ENCODE measurements around the gene DENND1A. TPM values are rescaled to one million over a fixed set of nuclear protein-coding genes. Genes with fewer than 3 reads are reported as not detected.

DENND1A gene
- total and polyA plus RNA-seq, 4 donors, result 7.9 to 22.0 (median 13.9) TPM

DNA sequence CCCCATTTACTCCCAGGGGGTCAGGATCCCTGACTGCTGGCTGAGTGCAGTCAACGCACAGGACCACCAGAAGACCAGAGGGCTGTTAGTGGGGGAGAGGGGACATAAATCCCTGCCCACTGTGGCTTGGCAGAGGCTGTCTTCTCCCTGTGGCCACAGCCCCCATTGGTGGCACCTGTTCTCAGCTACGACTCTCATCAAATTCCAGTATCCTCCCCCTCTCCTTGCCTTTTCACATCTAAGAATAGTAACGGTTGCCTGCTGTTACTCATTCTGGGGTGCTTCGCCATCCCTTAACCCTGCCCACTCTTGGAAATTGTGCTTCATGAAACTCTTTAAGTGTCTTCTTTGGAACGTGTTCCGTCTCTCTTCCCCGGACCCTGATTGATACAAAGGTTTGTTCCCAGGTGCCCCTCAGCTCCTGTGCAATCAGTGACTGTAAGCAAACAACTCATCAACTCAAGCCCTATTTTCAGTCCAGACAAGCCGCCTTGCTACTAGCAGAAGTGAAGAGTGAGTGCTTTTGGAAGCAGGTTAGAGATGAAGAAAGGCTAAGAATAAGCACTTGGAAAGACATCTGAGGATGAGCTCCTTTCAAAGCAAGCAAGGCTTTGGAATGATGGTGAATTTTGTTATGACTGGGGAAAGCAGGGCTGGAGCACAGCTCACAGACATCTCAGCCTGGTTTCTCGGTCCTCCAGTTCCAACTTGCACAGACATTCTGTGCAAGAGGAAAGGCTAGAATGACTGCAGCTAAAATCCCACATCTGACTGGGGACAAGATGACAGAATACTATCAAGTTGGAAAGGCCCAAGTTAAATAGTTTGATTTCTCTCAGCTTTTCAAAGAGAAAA is 22.9 kb upstream of the DENND1A start:
- Histone ChIP-seq H3K27ac (ENCODE audit: low read depth in 1 of 2, low read length in 2 of 2) (no peak overlapping the region), H3K4me1 (ENCODE audit: control insufficient read depth in 4 of 4, insufficient read depth in 4 of 4, low read length in 3 of 4) (no peaks in the 10 kb centered on the region), H3K4me3 (ENCODE audit: low read depth in 1 of 3, low read length in 3 of 3) (no peak overlapping the region), H3K36me3 (ENCODE audit: control insufficient read depth in 4 of 4, insufficient read depth in 3 of 4, low read depth in 1 of 4, low read length in 3 of 4) (no peaks in the 10 kb centered on the region), H3K9ac (ENCODE audit: low read depth in 1 of 2, low read length in 2 of 2) (no peak overlapping the region), H3K9me3 (ENCODE audit: control insufficient read depth in 4 of 4, low read length in 3 of 4) (no peaks in the 10 kb centered on the region), H3K27me3 (ENCODE audit: control insufficient read depth in 4 of 4, insufficient read depth in 4 of 4, low read length in 3 of 4) (peaks cover 0 to 4% (median 0%) of the 10 kb centered on the region in 4 donors)
- TF ChIP-seq, protein P1, sequence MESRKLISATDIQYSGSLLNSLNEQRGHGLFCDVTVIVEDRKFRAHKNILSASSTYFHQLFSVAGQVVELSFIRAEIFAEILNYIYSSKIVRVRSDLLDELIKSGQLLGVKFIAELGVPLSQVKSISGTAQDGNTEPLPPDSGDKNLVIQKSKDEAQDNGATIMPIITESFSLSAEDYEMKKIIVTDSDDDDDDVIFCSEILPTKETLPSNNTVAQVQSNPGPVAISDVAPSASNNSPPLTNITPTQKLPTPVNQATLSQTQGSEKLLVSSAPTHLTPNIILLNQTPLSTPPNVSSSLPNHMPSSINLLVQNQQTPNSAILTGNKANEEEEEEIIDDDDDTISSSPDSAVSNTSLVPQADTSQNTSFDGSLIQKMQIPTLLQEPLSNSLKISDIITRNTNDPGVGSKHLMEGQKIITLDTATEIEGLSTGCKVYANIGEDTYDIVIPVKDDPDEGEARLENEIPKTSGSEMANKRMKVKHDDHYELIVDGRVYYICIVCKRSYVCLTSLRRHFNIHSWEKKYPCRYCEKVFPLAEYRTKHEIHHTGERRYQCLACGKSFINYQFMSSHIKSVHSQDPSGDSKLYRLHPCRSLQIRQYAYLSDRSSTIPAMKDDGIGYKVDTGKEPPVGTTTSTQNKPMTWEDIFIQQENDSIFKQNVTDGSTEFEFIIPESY (IDR thresholded peaks at IDR 0.05), result no peak
- TF ChIP-seq RXRA (IDR thresholded peaks at IDR 0.05), result no peak
- no peak for TF ChIP-seq FOXA1 (IDR thresholded peaks at IDR 0.05)
- no peak for TF ChIP-seq JUND (IDR thresholded peaks at IDR 0.05)
- no peak for TF ChIP-seq FOXA2 (IDR thresholded peaks at IDR 0.05)
- no peak for TF ChIP-seq EGR1 (IDR thresholded peaks at IDR 0.05; ENCODE audit: low read depth in 2 of 2)
- TF ChIP-seq TAF1 (conservative IDR thresholded peaks at IDR 0.05), result no peak
- no peak for TF ChIP-seq RAD21 (IDR thresholded peaks at IDR 0.05)
- TF ChIP-seq, protein P2, sequence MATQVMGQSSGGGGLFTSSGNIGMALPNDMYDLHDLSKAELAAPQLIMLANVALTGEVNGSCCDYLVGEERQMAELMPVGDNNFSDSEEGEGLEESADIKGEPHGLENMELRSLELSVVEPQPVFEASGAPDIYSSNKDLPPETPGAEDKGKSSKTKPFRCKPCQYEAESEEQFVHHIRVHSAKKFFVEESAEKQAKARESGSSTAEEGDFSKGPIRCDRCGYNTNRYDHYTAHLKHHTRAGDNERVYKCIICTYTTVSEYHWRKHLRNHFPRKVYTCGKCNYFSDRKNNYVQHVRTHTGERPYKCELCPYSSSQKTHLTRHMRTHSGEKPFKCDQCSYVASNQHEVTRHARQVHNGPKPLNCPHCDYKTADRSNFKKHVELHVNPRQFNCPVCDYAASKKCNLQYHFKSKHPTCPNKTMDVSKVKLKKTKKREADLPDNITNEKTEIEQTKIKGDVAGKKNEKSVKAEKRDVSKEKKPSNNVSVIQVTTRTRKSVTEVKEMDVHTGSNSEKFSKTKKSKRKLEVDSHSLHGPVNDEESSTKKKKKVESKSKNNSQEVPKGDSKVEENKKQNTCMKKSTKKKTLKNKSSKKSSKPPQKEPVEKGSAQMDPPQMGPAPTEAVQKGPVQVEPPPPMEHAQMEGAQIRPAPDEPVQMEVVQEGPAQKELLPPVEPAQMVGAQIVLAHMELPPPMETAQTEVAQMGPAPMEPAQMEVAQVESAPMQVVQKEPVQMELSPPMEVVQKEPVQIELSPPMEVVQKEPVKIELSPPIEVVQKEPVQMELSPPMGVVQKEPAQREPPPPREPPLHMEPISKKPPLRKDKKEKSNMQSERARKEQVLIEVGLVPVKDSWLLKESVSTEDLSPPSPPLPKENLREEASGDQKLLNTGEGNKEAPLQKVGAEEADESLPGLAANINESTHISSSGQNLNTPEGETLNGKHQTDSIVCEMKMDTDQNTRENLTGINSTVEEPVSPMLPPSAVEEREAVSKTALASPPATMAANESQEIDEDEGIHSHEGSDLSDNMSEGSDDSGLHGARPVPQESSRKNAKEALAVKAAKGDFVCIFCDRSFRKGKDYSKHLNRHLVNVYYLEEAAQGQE (IDR thresholded peaks at IDR 0.05), result no peak
- no peak for TF ChIP-seq NR2F2 (IDR thresholded peaks at IDR 0.05)
- TF ChIP-seq HNF4A (conservative IDR thresholded peaks at IDR 0.05), result no peak
- TF ChIP-seq, protein P3, sequence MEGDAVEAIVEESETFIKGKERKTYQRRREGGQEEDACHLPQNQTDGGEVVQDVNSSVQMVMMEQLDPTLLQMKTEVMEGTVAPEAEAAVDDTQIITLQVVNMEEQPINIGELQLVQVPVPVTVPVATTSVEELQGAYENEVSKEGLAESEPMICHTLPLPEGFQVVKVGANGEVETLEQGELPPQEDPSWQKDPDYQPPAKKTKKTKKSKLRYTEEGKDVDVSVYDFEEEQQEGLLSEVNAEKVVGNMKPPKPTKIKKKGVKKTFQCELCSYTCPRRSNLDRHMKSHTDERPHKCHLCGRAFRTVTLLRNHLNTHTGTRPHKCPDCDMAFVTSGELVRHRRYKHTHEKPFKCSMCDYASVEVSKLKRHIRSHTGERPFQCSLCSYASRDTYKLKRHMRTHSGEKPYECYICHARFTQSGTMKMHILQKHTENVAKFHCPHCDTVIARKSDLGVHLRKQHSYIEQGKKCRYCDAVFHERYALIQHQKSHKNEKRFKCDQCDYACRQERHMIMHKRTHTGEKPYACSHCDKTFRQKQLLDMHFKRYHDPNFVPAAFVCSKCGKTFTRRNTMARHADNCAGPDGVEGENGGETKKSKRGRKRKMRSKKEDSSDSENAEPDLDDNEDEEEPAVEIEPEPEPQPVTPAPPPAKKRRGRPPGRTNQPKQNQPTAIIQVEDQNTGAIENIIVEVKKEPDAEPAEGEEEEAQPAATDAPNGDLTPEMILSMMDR (IDR thresholded peaks at IDR 0.05; ENCODE audit: low read depth, low read length, missing input control), result no peak
- TF ChIP-seq, protein P4, sequence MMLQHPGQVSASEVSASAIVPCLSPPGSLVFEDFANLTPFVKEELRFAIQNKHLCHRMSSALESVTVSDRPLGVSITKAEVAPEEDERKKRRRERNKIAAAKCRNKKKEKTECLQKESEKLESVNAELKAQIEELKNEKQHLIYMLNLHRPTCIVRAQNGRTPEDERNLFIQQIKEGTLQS (IDR thresholded peaks at IDR 0.05), result no peak
- TF ChIP-seq, protein P5, sequence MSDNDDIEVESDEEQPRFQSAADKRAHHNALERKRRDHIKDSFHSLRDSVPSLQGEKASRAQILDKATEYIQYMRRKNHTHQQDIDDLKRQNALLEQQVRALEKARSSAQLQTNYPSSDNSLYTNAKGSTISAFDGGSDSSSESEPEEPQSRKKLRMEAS (IDR thresholded peaks at IDR 0.05), result no peak
- TF ChIP-seq GABPA (IDR thresholded peaks at IDR 0.05 in 1 of 2, conservative IDR thresholded peaks at IDR 0.05 in 1 of 2), result no peak
- TF ChIP-seq HNF4G (IDR thresholded peaks at IDR 0.05), result no peak
- no peak for TF ChIP-seq YY1 (IDR thresholded peaks at IDR 0.05)
- no peak for TF ChIP-seq SP1 (IDR thresholded peaks at IDR 0.05)
- DNase-seq (ENCODE audit: low spot score), result no peak
- 82% methylated on average over 9 of the region's 9 CpGs for WGBS
